A549 (cell line): ENCODE data around the gene ATF6B. TPM values are rescaled to one million over a fixed set of nuclear protein-coding genes. Genes with fewer than 3 reads are reported as not detected.

ENCODE experiments used
- ATAC-seq, 2 experiments: fragments of 200-7000 bp in 1 of 2; fragments of >200 bp in 1 of 2; cut with Nextera tagmentation in 1 of 2; cut with Tn5 transposase in 1 of 2; 3 replicates each; pipeline versions ENCODE4 v1.8.0 to v1.9.1; 2018 to 2020; ENCODE audit warnings: mild to moderate bottlenecking in 1 of 2, moderate library complexity in 1 of 2
- CTCF ChIA-PET: fragments of 300-600 bp; sonication (Branson Sonifier 250); formaldehyde crosslinking; extraction: SDS; loops from one replicate; lab custom pipeline; 2021; ENCODE audit warnings: antibody characterized with exemption, inconsistent platforms; lab: Yijun Ruan, JAX
- POLR2A ChIA-PET: fragments of 350-600 bp; formaldehyde crosslinking; extraction: SDS; loops from one replicate; lab custom pipeline; 2021; ENCODE audit warnings: antibody characterized with exemption, inconsistent platforms; lab: Yijun Ruan, JAX
- DNase-seq, 2 experiments: peaks; one replicate each; pipeline versions ENCODE4 v3.0.0 to v3.0.0-alpha.2; 2011 to 2016; ENCODE audit warnings: low read depth in 1 of 2, low spot score in 1 of 2
- FAIRE-seq: peaks from 2 replicates; lab custom pipeline; 2011; peaks lifted over from hg19 to GRCh38; lab: Jason Lieb, UNC
- H3K27ac ChIP-seq, 2 experiments: fragments of >200 bp; sonication (Bioruptor Twin); formaldehyde crosslinking; 3 replicates each; pipeline ENCODE4 v1.5.1; 2016 to 2017
- H3K4me1 ChIP-seq: fragments of >200 bp; sonication (Bioruptor Twin); formaldehyde crosslinking; 3 replicates; pipeline ENCODE4 v1.6.1; 2016
- H3K4me2 ChIP-seq: fragments of >200 bp; sonication (Bioruptor Twin); formaldehyde crosslinking; 3 replicates; pipeline ENCODE4 v1.6.1; 2016
- H3K4me3 ChIP-seq: fragments of >200 bp; sonication (Bioruptor Twin); formaldehyde crosslinking; 3 replicates; pipeline ENCODE4 v1.5.1; 2016
- H3K9me3 ChIP-seq: fragments of >200 bp; sonication (Bioruptor Twin); formaldehyde crosslinking; 3 replicates; pipeline ENCODE4 v1.6.1; 2016
- ATOH8 ChIP-seq: fragments of 250-450 bp; sonication (Bioruptor Pico); IDR thresholded peaks from 2 replicates; pipeline ENCODE4 v1.5.0; 2020; ENCODE audit warnings: low read depth, mild to moderate bottlenecking, moderate library complexity
- BHLHE40 ChIP-seq: IDR thresholded peaks from 2 replicates; pipeline ENCODE4 v1.6.1; 2012; ENCODE audit warnings: low read depth, low read length, inconsistent platforms
- CBX8 ChIP-seq: fragments of 200-600 bp; sonication (generic); IDR thresholded peaks from 2 replicates; pipeline ENCODE4 v1.6.1; 2016
- CTCF ChIP-seq: fragments of >200 bp; sonication (Bioruptor Twin); formaldehyde crosslinking; IDR thresholded peaks from 3 replicates; pipeline ENCODE4 v1.5.1; 2016
- EHMT2 ChIP-seq: fragments of 200-600 bp; sonication (generic); IDR thresholded peaks from 2 replicates; pipeline ENCODE4 v1.6.1; 2016; ENCODE audit warnings: antibody characterized with exemption, low read depth, mild to moderate bottlenecking, moderate library complexity
- EP300 ChIP-seq, 2 experiments: fragments of >200 bp; sonication (Bioruptor Twin); formaldehyde crosslinking; IDR thresholded peaks; 2 replicates in 1 of 2; 3 replicates in 1 of 2; pipeline ENCODE4 v1.6.1; 2016 to 2017
- ESRRA ChIP-seq: fragments of 150-350 bp; IDR thresholded peaks from 2 replicates; pipeline ENCODE4 v1.6.1; 2014; ENCODE audit warnings: mild to moderate bottlenecking, low read length, borderline replicate concordance
- FOSL2 ChIP-seq, 2 experiments: fragments of 450-650 bp in 1 of 2; fragments of >200 bp in 1 of 2; sonication (Bioruptor Twin) in 1 of 2; formaldehyde crosslinking; IDR thresholded peaks; 2 replicates each; pipeline versions ENCODE4 v1.5.0 to v1.6.1; 2016 to 2020; ENCODE audit warnings: mild to moderate bottlenecking in 1 of 2, moderate library complexity in 1 of 2
- FOXS1 ChIP-seq: fragments of 250-450 bp; sonication (Bioruptor Pico); IDR thresholded peaks from 2 replicates; pipeline ENCODE4 v1.5.0; 2020; ENCODE audit warnings: mild to moderate bottlenecking, moderate library complexity
- GATA3 ChIP-seq: IDR thresholded peaks from 2 replicates; pipeline ENCODE4 v1.6.1; 2012; ENCODE audit warnings: borderline replicate concordance
- HDAC2 ChIP-seq: fragments of 200-600 bp; sonication (generic); IDR thresholded peaks from 2 replicates; pipeline ENCODE4 v1.6.1; 2016
- HEYL ChIP-seq: fragments of 250-450 bp; sonication (Bioruptor Pico); IDR thresholded peaks from 2 replicates; pipeline ENCODE4 v1.8.0; 2021; ENCODE audit warnings: mild to moderate bottlenecking, moderate library complexity
- HOXA7 ChIP-seq: fragments of 250-450 bp; sonication (Bioruptor Pico); IDR thresholded peaks from 2 replicates; pipeline ENCODE4 v1.5.0; 2020; ENCODE audit warnings: mild to moderate bottlenecking, moderate library complexity
- KDM1A ChIP-seq: fragments of 200-600 bp; sonication (generic); IDR thresholded peaks from 2 replicates; pipeline ENCODE4 v1.6.1; 2016; ENCODE audit warnings: low read depth, mild to moderate bottlenecking
- KDM5A ChIP-seq: fragments of 200-600 bp; sonication (generic); IDR thresholded peaks from 2 replicates; pipeline ENCODE4 v1.6.1; 2016; ENCODE audit warnings: antibody characterized with exemption, mild to moderate bottlenecking
- MAFK ChIP-seq: fragments of 450-650 bp; IDR thresholded peaks from 2 replicates; pipeline ENCODE4 v1.6.1; 2014; ENCODE audit not compliant: partially characterized antibody
- MYC ChIP-seq: IDR thresholded peaks from 2 replicates; pipeline ENCODE4 v1.6.1; 2012; ENCODE audit warnings: mild to moderate bottlenecking, inconsistent platforms, low read length, improper control_type of control experiment, borderline replicate concordance
- NFE2L2 ChIP-seq: fragments of 150-350 bp; conservative IDR thresholded peaks from 2 replicates; pipeline ENCODE4 v1.6.1; 2014; ENCODE audit warnings: low read length
- NPAS2 ChIP-seq: fragments of 250-450 bp; sonication (Bioruptor Pico); IDR thresholded peaks from 2 replicates; pipeline ENCODE4 v1.8.0; 2022; ENCODE audit warnings: mild to moderate bottlenecking, moderate library complexity, borderline replicate concordance
- NR3C1 ChIP-seq: fragments of >200 bp; sonication (Bioruptor Twin); formaldehyde crosslinking; IDR thresholded peaks from 3 replicates; pipeline ENCODE4 v1.6.1; 2017
- PBX3 ChIP-seq: IDR thresholded peaks from 2 replicates; pipeline ENCODE4 v1.6.1; 2012
- PHF8 ChIP-seq: fragments of 200-600 bp; sonication (generic); IDR thresholded peaks from 2 replicates; pipeline ENCODE4 v1.6.1; 2016; ENCODE audit warnings: low read depth, mild to moderate bottlenecking, antibody characterized with exemption, moderate library complexity, borderline replicate concordance
- POLR2A ChIP-seq: IDR thresholded peaks from 2 replicates; pipeline ENCODE4 v1.6.1; 2012; ENCODE audit warnings: mild to moderate bottlenecking, low read length
- RARB ChIP-seq: fragments of 250-450 bp; sonication (Bioruptor Pico); IDR thresholded peaks from 2 replicates; pipeline ENCODE4 v1.8.0; 2021; ENCODE audit warnings: mild to moderate bottlenecking, moderate library complexity
- REST ChIP-seq: fragments of 200-600 bp; sonication (generic); IDR thresholded peaks from 2 replicates; pipeline ENCODE4 v1.6.1; 2016; ENCODE audit warnings: antibody characterized with exemption, mild to moderate bottlenecking, moderate library complexity
- RNF2 ChIP-seq: fragments of 200-600 bp; sonication (generic); IDR thresholded peaks from 2 replicates; pipeline ENCODE4 v1.6.1; 2016; ENCODE audit warnings: low read depth, mild to moderate bottlenecking, antibody characterized with exemption, moderate library complexity, borderline replicate concordance
- SREBF2 ChIP-seq: fragments of 450-650 bp; IDR thresholded peaks from 2 replicates; pipeline ENCODE4 v1.6.1; 2014; ENCODE audit warnings: mild to moderate bottlenecking, moderate library complexity
- TFCP2L1 ChIP-seq: fragments of 250-450 bp; sonication (Bioruptor Pico); IDR thresholded peaks from 2 replicates; pipeline ENCODE4 v1.5.0; 2021; ENCODE audit warnings: mild to moderate bottlenecking
- USF2 ChIP-seq: fragments of 450-650 bp; IDR thresholded peaks from 2 replicates; pipeline ENCODE4 v1.6.1; 2014; ENCODE audit warnings: antibody characterized with exemption
- ZFP36 ChIP-seq: fragments of 450-650 bp; IDR thresholded peaks from 2 replicates; pipeline ENCODE4 v1.6.1; 2014; ENCODE audit warnings: borderline replicate concordance; ENCODE audit not compliant: partially characterized antibody
- ZSCAN20 ChIP-seq: fragments of 250-450 bp; sonication (Bioruptor Pico); IDR thresholded peaks from 2 replicates; pipeline ENCODE4 v1.8.0; 2022; ENCODE audit warnings: mild to moderate bottlenecking, moderate library complexity
- WGBS: methylation state at CpG from one replicate; pipeline ENCODE4 v1.1.6; 2017; ENCODE audit errors: missing lambda C conversion rate; 5-methylcytosine and 5-hydroxymethylcytosine counted together
- polyA plus RNA-seq, 4 experiments: library from polyadenylated mRNA; depleted of rRNA in 3 of 4; stranded (reverse); fragments of >200 nt; fragmentation: RNase III in 1 of 4; extraction: RNeasy Plus Mini Kit Qiagen cat#74134 plus additional on column Dnase treatment in 1 of 4; gene quantifications; 2 replicates in 3 of 4; 3 replicates in 1 of 4; pipeline ENCODE4 v1.2.3, GENCODE V29; 2011 to 2017

The ATF6B gene
- polyA plus RNA-seq, 2 of the 4 experiments (the other 2 are of a cell fraction): 19.3 to 29.0 TPM

GRCh38 chr6:32163559-32164258, 35.7 kb upstream of the ATF6B start:
- H3K4me2 ChIP-seq: no peak overlapping the region
- CTCF ChIA-PET: interaction anchor here (0.9 to 1.3 kb wide), 6 partner anchors 9 to 45 kb away, joined by 3 to 5 read pairs (median 3); no protein-coding TSS in a partner anchor
- no peak for ATAC-seq
- no peak overlapping the region for H3K27ac ChIP-seq
- FAIRE-seq: no peak
- POLR2A ChIA-PET: no interaction called here
- H3K4me1 ChIP-seq: no peaks in the 10 kb centered on the region
- H3K9me3 ChIP-seq: no peaks in the 10 kb centered on the region
- DNase-seq: no peak
- WGBS: 93% methylated on average over 3 of the region's 7 CpGs
- TF ChIP-seq NPAS2 (CRISPR knock-in tag) (no peak), PBX3 (no peak), KDM1A (no peak), NR3C1 (no peak), USF2 (no peak), GATA3 (no peak), MAFK (no peak), HOXA7 (CRISPR knock-in tag) (no peak), FOXS1 (no peak), TFCP2L1 (CRISPR knock-in tag) (no peak), FOSL2 (IDR thresholded peaks at IDR 0.05) (no peak), FOSL2 (CRISPR knock-in tag; IDR thresholded peaks at IDR 0.05) (no peak), CBX8 (no peak), CTCF (no peak), BHLHE40 (no peak), SREBF2 (no peak), EHMT2 (no peak)
- no peak overlapping the region for H3K4me3 ChIP-seq

- Histone ChIP-seq H3K4me1 (peaks cover 10% of the 10 kb centered on the region; the same call in 2 of the 3 replicates), H3K4me3 (no peak overlapping the region), H3K4me2 (no peak overlapping the region), H3K27ac (no peak overlapping the region), H3K9me3 (no peaks in the 10 kb centered on the region)
- CTCF ChIA-PET: interaction anchor here (2.3 kb wide), 1 partner anchor 40 kb away, joined by 16 read pairs; no protein-coding TSS in a partner anchor
- no peak for ATAC-seq
- POLR2A ChIA-PET: no interaction called here
- no peak for FAIRE-seq
- DNase-seq: no peak
- TF ChIP-seq ESRRA (no peak), RNF2 (no peak), FOXS1 (no peak), MYC (no peak), HEYL (CRISPR knock-in tag) (no peak), REST (no peak), POLR2A (no peak), SREBF2 (no peak), ZSCAN20 (CRISPR knock-in tag) (no peak), KDM5A (no peak), EP300 (IDR thresholded peaks at IDR 0.05) (no peak), RARB (no peak), ATOH8 (no peak), PHF8 (no peak), NFE2L2 (no peak), ZFP36 (no peak), NPAS2 (CRISPR knock-in tag) (no peak), HDAC2 (no peak), KDM1A (no peak)
Measured at GRCh38 chr6:32158052-32158451, 30.0 kb upstream of the ATF6B start.
